HEK293 (cell line): ENCODE results near the gene ZNF668.

Source experiments
- CTCF ChIA-PET: fragments of 350-600 bp; formaldehyde crosslinking; extraction: SDS; loops from one replicate; lab custom pipeline; 2021; ENCODE audit warnings: antibody characterized with exemption; lab: Yijun Ruan, JAX
- POLR2A ChIA-PET: fragments of 300-600 bp; formaldehyde crosslinking; extraction: SDS; loops from one replicate; lab custom pipeline; 2020; ENCODE audit warnings: antibody characterized with exemption, inconsistent platforms; lab: Yijun Ruan, JAX
- H3K27ac ChIP-seq: fragments of 200-500 bp; sonication (Bioruptor generic); 2 replicates; pipeline ENCODE4 v1.5.1; 2014; ENCODE audit warnings: low read depth, low read length, control low read depth, inconsistent platforms; ENCODE audit errors: extremely low read depth
- H3K36me3 ChIP-seq, 2 experiments: fragments of 200-500 bp in 1 of 2; sonication (Bioruptor generic) in 1 of 2; 1 replicate in 1 of 2; 2 replicates in 1 of 2; pipeline ENCODE4 v1.5.1; 2014 to 2017; ENCODE audit warnings: inconsistent platforms in 2 of 2, low read length in 2 of 2; ENCODE audit not compliant: control insufficient read depth in 2 of 2, insufficient read depth in 1 of 2
- H3K4me1 ChIP-seq: fragments of 200-500 bp; sonication (Bioruptor generic); 2 replicates; pipeline ENCODE4 v1.5.1; 2014; ENCODE audit warnings: mild to moderate bottlenecking, low read length, inconsistent platforms; ENCODE audit not compliant: control insufficient read depth, insufficient read depth
- H3K4me3 ChIP-seq: 2 replicates; pipeline ENCODE4 v1.5.1; 2011; ENCODE audit warnings: low read depth, mild to moderate bottlenecking, control low read depth, low read length, moderate library complexity
- H3K9me3 ChIP-seq: fragments of 200-500 bp; sonication (Bioruptor generic); 2 replicates; pipeline ENCODE4 v1.5.1; 2014; ENCODE audit warnings: low read depth, low read length, inconsistent platforms; ENCODE audit not compliant: control insufficient read depth, insufficient read depth
- CTCF ChIP-seq: fragments of 450-650 bp; formaldehyde crosslinking; IDR thresholded peaks from 2 replicates; pipeline ENCODE4 v1.5.1; 2016; ENCODE audit warnings: missing biosample characterization, missing genetic modification characterization
- PRDM10 ChIP-seq: fragments of 450-650 bp; formaldehyde crosslinking; IDR thresholded peaks from 2 replicates; pipeline ENCODE4 v1.5.1; 2016; ENCODE audit warnings: missing biosample characterization, missing genetic modification characterization
- YY1 ChIP-seq: fragments of 450-650 bp; formaldehyde crosslinking; IDR thresholded peaks from 2 replicates; pipeline ENCODE4 v1.5.1; 2018; ENCODE audit warnings: missing biosample characterization, missing genetic modification characterization
- ZBTB21 ChIP-seq: fragments of 450-650 bp; formaldehyde crosslinking; IDR thresholded peaks from 2 replicates; pipeline ENCODE4 v1.5.1; 2017; ENCODE audit warnings: missing biosample characterization, missing genetic modification characterization
- ZBTB26 ChIP-seq: fragments of 450-650 bp; formaldehyde crosslinking; optimal IDR thresholded peaks from 2 replicates; pipeline ENCODE3; 2016; ENCODE audit warnings: missing biosample characterization, mild to moderate bottlenecking, missing genetic modification characterization
- ZBTB44 ChIP-seq: fragments of 450-650 bp; IDR thresholded peaks from 2 replicates; pipeline ENCODE4 v1.5.1; 2018; ENCODE audit warnings: missing biosample characterization, mild to moderate bottlenecking, missing genetic modification characterization
- ZNF184 ChIP-seq: fragments of 450-650 bp; IDR thresholded peaks from 2 replicates; pipeline ENCODE4 v1.5.1; 2018; ENCODE audit warnings: missing biosample characterization, mild to moderate bottlenecking, missing genetic modification characterization
- ZNF341 ChIP-seq: fragments of 450-650 bp; formaldehyde crosslinking; IDR thresholded peaks from 2 replicates; pipeline ENCODE4; 2016; ENCODE audit warnings: low read depth, missing biosample characterization, missing genetic modification characterization
- ZNF354C ChIP-seq: fragments of 450-650 bp; formaldehyde crosslinking; IDR thresholded peaks from 2 replicates; pipeline ENCODE4 v1.5.1; 2016; ENCODE audit warnings: missing biosample characterization, missing genetic modification characterization, low read depth, borderline replicate concordance
- ZNF404 ChIP-seq: fragments of 450-650 bp; formaldehyde crosslinking; IDR thresholded peaks from 2 replicates; pipeline ENCODE4 v1.5.1; 2017; ENCODE audit warnings: missing biosample characterization, missing genetic modification characterization
- ZNF521 ChIP-seq: fragments of 450-650 bp; formaldehyde crosslinking; IDR thresholded peaks from 2 replicates; pipeline ENCODE4 v1.5.1; 2017; ENCODE audit warnings: missing biosample characterization, mild to moderate bottlenecking, missing genetic modification characterization
- ZNF548 ChIP-seq: fragments of 450-650 bp; formaldehyde crosslinking; IDR thresholded peaks from 2 replicates; pipeline ENCODE4 v1.5.1; 2016; ENCODE audit warnings: missing biosample characterization, missing genetic modification characterization
- ZNF561 ChIP-seq: fragments of 450-650 bp; IDR thresholded peaks from 2 replicates; pipeline ENCODE4 v1.5.1; 2018; ENCODE audit warnings: missing biosample characterization, missing genetic modification characterization, borderline replicate concordance
- ZNF596 ChIP-seq: fragments of 450-650 bp; IDR thresholded peaks from 2 replicates; pipeline ENCODE4 v1.5.0; 2018; ENCODE audit warnings: missing biosample characterization, mild to moderate bottlenecking, missing genetic modification characterization, moderate library complexity
- ZNF621 ChIP-seq: fragments of 450-650 bp; formaldehyde crosslinking; IDR thresholded peaks from 2 replicates; pipeline ENCODE4 v1.5.1; 2017; ENCODE audit warnings: missing biosample characterization, missing genetic modification characterization
- ZNF664 ChIP-seq: fragments of 450-650 bp; formaldehyde crosslinking; IDR thresholded peaks from 2 replicates; pipeline ENCODE4 v1.5.1; 2016; ENCODE audit warnings: missing biosample characterization, missing genetic modification characterization
- ZNF704 ChIP-seq: fragments of 450-650 bp; formaldehyde crosslinking; IDR thresholded peaks from 2 replicates; pipeline ENCODE4 v1.5.1; 2016; ENCODE audit warnings: missing biosample characterization, missing genetic modification characterization
- ZNF791 ChIP-seq: fragments of 450-650 bp; formaldehyde crosslinking; IDR thresholded peaks from 2 replicates; pipeline ENCODE4 v1.5.1; 2016; ENCODE audit warnings: missing biosample characterization, missing genetic modification characterization
- ZNF837 ChIP-seq: fragments of 450-650 bp; formaldehyde crosslinking; IDR thresholded peaks from 2 replicates; pipeline ENCODE4 v1.5.1; 2016; ENCODE audit warnings: missing biosample characterization, missing genetic modification characterization
- ZSCAN18 ChIP-seq: fragments of 450-650 bp; formaldehyde crosslinking; IDR thresholded peaks from 2 replicates; pipeline ENCODE4 v1.5.1; 2016; ENCODE audit warnings: missing biosample characterization, missing genetic modification characterization
- ZXDB ChIP-seq: fragments of 450-650 bp; formaldehyde crosslinking; IDR thresholded peaks from 2 replicates; pipeline ENCODE4 v1.5.1; 2016; ENCODE audit warnings: missing biosample characterization, missing genetic modification characterization

Gene ZNF668

GRCh38 chr16:31074814-31075183, 759 bp upstream of the ZNF668 start (continued):
- TF ChIP-seq ZNF561 (tag by site-specific recombination) = no peak
- no peak for TF ChIP-seq ZNF621 (tag by site-specific recombination)
- no peak for TF ChIP-seq ZNF548 (tag by site-specific recombination)
- peak; percentile 53; the same call in 1 of the 2 replicates for TF ChIP-seq ZNF341 (tag by site-specific recombination)
- TF ChIP-seq ZNF837 (tag by site-specific recombination) = no peak
- no peak for TF ChIP-seq ZSCAN18 (tag by site-specific recombination)
- 0 out of 2 replicates have a peak, but pooled peaks have one; percentile 47 for TF ChIP-seq CTCF
- no peak for TF ChIP-seq ZBTB21
- TF ChIP-seq ZXDB (tag by site-specific recombination) = no peak

GRCh38 chr16:31073142-31073969, 684 bp downstream of the ZNF668 start:
- CTCF ChIA-PET = interaction anchor here (1.0 to 1.6 kb wide), 3 partner anchors 69 to 88 kb away, joined by 3 to 11 read pairs (median 4); partner anchors contain the start of gene HSD3B7
- peak overlapping the region; percentile 83 for H3K27ac ChIP-seq
- peaks cover 0 to 28% of the 10 kb centered on the region in 2 experiments; a peak in 1 of 3 replicates for H3K36me3 ChIP-seq
- POLR2A ChIA-PET = interaction anchor here (0.5 to 3.9 kb wide), 23 partner anchors 9 to 387 kb away, joined by 3 to 52 read pairs (median 4); partner anchors contain the start of genes ARMC5, FUS, HSD3B7 and KAT8
- H3K9me3 ChIP-seq = no peaks in the 10 kb centered on the region
- peak overlapping the region; percentile 93 for H3K4me3 ChIP-seq
- H3K4me1 ChIP-seq = no peaks in the 10 kb centered on the region
- TF ChIP-seq YY1 (tag by site-specific recombination) (peak; percentile 78), ZNF704 (no peak; the same call in 1 of the 2 replicates), ZNF791 (tag by site-specific recombination) (no peak), ZBTB26 (tag by site-specific recombination) (peak; percentile 90), ZNF184 (tag by site-specific recombination) (peak; percentile 88; the same call in 1 of the 2 replicates), ZNF404 (tag by site-specific recombination) (no peak), ZNF596 (0 out of 2 replicates have a peak, but pooled peaks have one; percentile 29), ZBTB21 (peak; percentile 68), PRDM10 (tag by site-specific recombination) (peak; percentile 84), CTCF (peak; percentile 10; the same call in 1 of the 2 replicates), ZBTB44 (tag by site-specific recombination) (peak; percentile 83), ZNF664 (tag by site-specific recombination) (0 out of 2 replicates have a peak, but pooled peaks have one; percentile 5), ZNF521 (tag by site-specific recombination) (no peak), ZNF354C (tag by site-specific recombination) (no peak)
